ENCODE results near the gene MED22.

GRCh38 chr9:133331641-133332380 lies 16.1 kb downstream of the MED22 start:
- no peak for TF ChIP-seq POLR2A (IDR thresholded peaks at IDR 0.05)
- TF ChIP-seq CTCF (IDR thresholded peaks at IDR 0.05): no peak
